ENCODE measurements around the gene FGGY. TPM values are rescaled to one million over a fixed set of nuclear protein-coding genes. Genes with fewer than 3 reads are reported as not detected.

Gene FGGY
- total and polyA plus RNA-seq, 2 donors (not counting 3 experiments of a cell fraction or from before 2014, with no cell fraction given) = 5.6 to 6.4 TPM

GRCh38 chr1:59716832-59717231, 419.9 kb downstream of the FGGY start:
- Histone ChIP-seq H3K36me3 (ENCODE audit: control insufficient read depth in 2 of 2, extremely low read depth in 1 of 2, insufficient read depth in 2 of 2, low read length in 2 of 2) (no peaks in the 10 kb centered on the region), H2AFZ (ENCODE audit: low read depth, low read length) (no peak overlapping the region), H3K9ac (replicated peaks; ENCODE audit: extremely low read depth, insufficient read depth, low read length) (no peak overlapping the region), H3K79me2 (ENCODE audit: control insufficient read depth, insufficient read depth, low read length) (no peaks in the 10 kb centered on the region), H3K27ac (ENCODE audit: insufficient read depth, low read depth, low read length) (no peak overlapping the region), H3K4me3 (replicated peaks in 1 of 3; ENCODE audit: insufficient read depth in 1 of 3, low read depth in 1 of 3, low read length in 3 of 3) (no peak overlapping the region), H3K4me2 (ENCODE audit: insufficient read depth, low read length) (no peak overlapping the region), H3K9me3 (replicated peaks; ENCODE audit: control insufficient read depth, insufficient read depth, low read length) (no peaks in the 10 kb centered on the region), H3K9me1 (replicated peaks; ENCODE audit: control insufficient read depth, extremely low read depth, insufficient read depth, low read length) (no peaks in the 10 kb centered on the region), H4K20me1 (replicated peaks; ENCODE audit: control insufficient read depth, extremely low read depth, insufficient read depth, low read length) (no peaks in the 10 kb centered on the region), H3K27me3 (ENCODE audit: control insufficient read depth in 2 of 2, insufficient read depth in 2 of 2, low read length in 2 of 2) (no peaks in the 10 kb centered on the region), H3K4me1 (ENCODE audit: control insufficient read depth, extremely low read depth, insufficient read depth, low read length) (peaks cover 4% of the 10 kb centered on the region)
- ChIA-PET POLR2A (no interaction called here), CTCF (interaction anchor here (1.3 to 2.2 kb wide), 3 partner anchors 11 to 1201 kb away, joined by 3 to 10 read pairs (median 3); no protein-coding TSS in a partner anchor)
- no peak for FAIRE-seq
- no peak for DNase-seq (ENCODE audit: low read depth, low spot score)
- no TSS peak for BruUV-seq (replicated peaks)
- intact Hi-C loops (cut with micrococcal nuclease) (no loop called here), dilution Hi-C loops (cut with MboI; ENCODE audit: extremely low pct_ligation_motif_present, low sequenced_read_pairs) (no loop called here)
- no peak for TF ChIP-seq FOS (IDR thresholded peaks at IDR 0.05; ENCODE audit: borderline replicate concordance, insufficient read depth, low read length)
- no peak for TF ChIP-seq EZH2 (IDR thresholded peaks at IDR 0.05; ENCODE audit: borderline replicate concordance, low read depth, low read length, severe bottlenecking)
- TF ChIP-seq POLR2AphosphoS5 (IDR thresholded peaks at IDR 0.05; ENCODE audit: insufficient read depth, low read depth, low read length) = no peak
- TF ChIP-seq CTCF (IDR thresholded peaks at IDR 0.05; ENCODE audit: extremely low read depth in 1 of 2, insufficient read depth in 1 of 2, low read depth in 1 of 2, low read length in 2 of 2) = no peak
- no peak for TF ChIP-seq MYC (IDR thresholded peaks at IDR 0.05; ENCODE audit: low read depth, low read length)
- TF ChIP-seq POLR2A (IDR thresholded peaks at IDR 0.05; ENCODE audit: low read depth, low read length) = no peak
- TF ChIP-seq GATA2 (IDR thresholded peaks at IDR 0.05; ENCODE audit: insufficient read depth, insufficient read length, low read depth, low read length) = no peak
- no peak for TF ChIP-seq MAX (IDR thresholded peaks at IDR 0.05; ENCODE audit: insufficient read depth, insufficient read length)
- no peak for TF ChIP-seq JUN (IDR thresholded peaks at IDR 0.05; ENCODE audit: borderline replicate concordance, insufficient read depth, insufficient read length, low read depth)

Measured in endothelial cell of umbilical vein (primary cell).